Glutamatergic neuron (in vitro differentiated cells): ENCODE results near the gene FBXW7. TPM values are rescaled to one million over a fixed set of nuclear protein-coding genes. Genes with fewer than 3 reads are reported as not detected.

ENCODE experiments used
- DNase-seq: peaks from one replicate; pipeline ENCODE4 v3.0.0; 2022
- H3K27ac Mint-ChIP-seq: one replicate; pipeline ENCODE4 v1.8.0; 2020; ENCODE audit warnings: mild to moderate bottlenecking, mixed read lengths, inconsistent platforms; ENCODE audit not compliant: unreplicated experiment
- H3K27me3 Mint-ChIP-seq: one replicate; pipeline ENCODE4 v1.8.0; 2020; ENCODE audit warnings: mild to moderate bottlenecking, moderate library complexity, mixed read lengths, inconsistent platforms; ENCODE audit not compliant: unreplicated experiment
- H3K36me3 Mint-ChIP-seq: one replicate; pipeline ENCODE4 v1.8.0; 2020; ENCODE audit warnings: mild to moderate bottlenecking, mixed read lengths, inconsistent platforms; ENCODE audit not compliant: unreplicated experiment
- H3K4me1 Mint-ChIP-seq: one replicate; pipeline ENCODE4 v1.8.0; 2020; ENCODE audit warnings: mild to moderate bottlenecking, low read depth, mixed read lengths, inconsistent platforms; ENCODE audit not compliant: unreplicated experiment
- H3K4me3 Mint-ChIP-seq: one replicate; pipeline ENCODE4 v1.8.0; 2020; ENCODE audit warnings: mild to moderate bottlenecking, mixed read lengths, inconsistent platforms; ENCODE audit not compliant: unreplicated experiment
- H3K9me3 Mint-ChIP-seq: one replicate; pipeline ENCODE4 v1.8.0; 2020; ENCODE audit warnings: mild to moderate bottlenecking, moderate library complexity, mixed read lengths, inconsistent platforms; ENCODE audit not compliant: unreplicated experiment
- CTCF ChIP-seq: fragments of 200-600 bp; sonication (generic); IDR thresholded peaks from one replicate; pipeline ENCODE4 v1.5.0; 2021; ENCODE audit not compliant: partially characterized antibody, unreplicated experiment
- total RNA-seq: library from RNA; stranded (reverse); fragmentation: NEBNext Ultra II Directional; extraction: Animal tissue kit (Norgen Biotek cat#: 25700); gene quantifications from one replicate; pipeline ENCODE4 v1.2.1, GENCODE V29; 2021; ENCODE audit not compliant: unreplicated experiment

Gene FBXW7
- total RNA-seq, 1 donor from 2014 or later = 57.5 TPM

- Mint-ChIP-seq H3K27me3 (no peaks in the 10 kb centered on the region), H3K36me3 (no peaks in the 10 kb centered on the region), H3K9me3 (no peaks in the 10 kb centered on the region), H3K4me3 (no peak overlapping the region), H3K27ac (no peak overlapping the region), H3K4me1 (peaks cover 5% of the 10 kb centered on the region)
- DNase-seq = no peak
- no peak for TF ChIP-seq CTCF
Observed at GRCh38 chr4:152525878-152526277, 10.0 kb downstream of the FBXW7 start.

- no peaks in the 10 kb centered on the region for H3K27me3 Mint-ChIP-seq
- H3K9me3 Mint-ChIP-seq = peaks cover 1% of the 10 kb centered on the region
- DNase-seq = no peak
- TF ChIP-seq CTCF = no peak
- H3K36me3 Mint-ChIP-seq = peaks cover 3% of the 10 kb centered on the region
- no peak overlapping the region for H3K27ac Mint-ChIP-seq
- no peak overlapping the region for H3K4me3 Mint-ChIP-seq
- H3K4me1 Mint-ChIP-seq = peaks cover 5% of the 10 kb centered on the region
Observed at GRCh38 chr4:152524427-152524826, 11.5 kb downstream of the FBXW7 start.

DNA sequence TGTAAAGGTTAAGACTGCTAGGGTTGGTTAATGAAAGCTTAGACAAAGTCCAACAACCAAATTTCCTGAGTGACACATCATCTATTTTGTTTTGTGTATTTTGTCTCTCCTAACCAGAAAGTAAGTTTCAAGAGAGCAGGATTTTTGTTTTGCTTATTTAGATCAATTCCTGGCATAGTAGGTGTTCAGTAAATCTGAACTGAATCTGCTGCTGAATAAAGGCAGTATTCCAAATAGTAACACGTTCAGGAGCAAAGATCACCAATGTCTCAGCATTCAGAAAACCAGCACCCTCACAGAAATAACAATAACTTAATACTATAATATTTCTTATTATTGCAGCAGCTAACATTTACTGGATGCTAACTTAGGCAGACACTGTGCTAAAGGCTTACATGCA, 12.2 kb downstream of the FBXW7 start:
- Mint-ChIP-seq H3K27me3 (no peaks in the 10 kb centered on the region), H3K4me1 (peaks cover 5% of the 10 kb centered on the region), H3K4me3 (no peak overlapping the region), H3K36me3 (peaks cover 3% of the 10 kb centered on the region), H3K27ac (no peak overlapping the region), H3K9me3 (peaks cover 1% of the 10 kb centered on the region)
- no peak for TF ChIP-seq CTCF
- no peak for DNase-seq

- Mint-ChIP-seq H3K27ac (no peak overlapping the region), H3K9me3 (peaks cover 1% of the 10 kb centered on the region), H3K4me1 (no peaks in the 10 kb centered on the region), H3K27me3 (no peaks in the 10 kb centered on the region), H3K4me3 (no peak overlapping the region), H3K36me3 (peaks cover 3% of the 10 kb centered on the region)
- TF ChIP-seq CTCF = no peak
- DNase-seq = no peak
Observed at GRCh38 chr4:152522754-152523153, 13.1 kb downstream of the FBXW7 start.

DNA sequence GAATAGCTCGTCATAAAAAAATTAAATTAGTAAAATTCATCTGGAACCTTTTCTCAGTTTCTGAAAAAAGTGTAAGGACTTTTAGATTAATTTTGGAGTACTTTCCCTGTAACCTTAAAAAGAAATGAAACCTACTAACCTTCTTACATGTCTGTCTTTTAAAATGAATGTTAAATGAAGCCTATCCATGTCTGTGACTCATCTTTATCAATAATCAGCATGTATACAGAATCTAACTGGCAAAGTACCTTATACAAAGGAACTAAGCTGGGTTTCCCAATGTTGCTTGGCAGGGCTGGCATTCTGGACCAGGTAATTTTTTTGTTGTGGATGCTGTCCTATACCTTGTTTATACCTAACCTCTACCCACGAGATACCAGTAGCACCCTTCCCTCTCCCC, 13.6 kb downstream of the FBXW7 start:
- Mint-ChIP-seq H3K9me3 (peaks cover 1% of the 10 kb centered on the region), H3K27me3 (no peaks in the 10 kb centered on the region), H3K27ac (no peak overlapping the region), H3K4me1 (no peaks in the 10 kb centered on the region), H3K4me3 (no peak overlapping the region), H3K36me3 (peaks cover 3% of the 10 kb centered on the region)
- no peak for TF ChIP-seq CTCF
- DNase-seq = no peak
